NCI-H2196 (cell line): Measurements from ENCODE around the gene RBM18.

ENCODE experiments used
- DNase-seq: peaks from one replicate; lab custom pipeline; 2025; ENCODE audit not compliant: unreplicated experiment; lab: John Stamatoyannopoulos, UW

The RBM18 gene

GRCh38 chr9:122264360-122265148 lies at the start of gene RBM18, which contains the start of gene MRRF:
RBM18 (minus strand) TSS chr9:122264840; CDS start chr9:122261492, 3,348 bp downstream.
MRRF (plus strand) TSS chr9:122264882; CDS start chr9:122270892, 6,010 bp downstream.
- DNase-seq = peak; percentile 90

- peak; percentile 7 for DNase-seq
Observed at GRCh38 chr9:122314165-122314564, 49.5 kb upstream of the RBM18 start.

GRCh38 chr9:122309861-122310260 lies 45.2 kb upstream of the RBM18 start:
- no peak for DNase-seq

- no peak for DNase-seq
Observed at GRCh38 chr9:122307925-122308324, 43.3 kb upstream of the RBM18 start.

GRCh38 chr9:122307061-122307460 lies 42.4 kb upstream of the RBM18 start:
- DNase-seq = no peak

GRCh38 chr9:122302237-122303093 lies 37.8 kb upstream of the RBM18 start:
- no peak for DNase-seq

- DNase-seq = no peak
Observed at GRCh38 chr9:122297512-122297911, 32.9 kb upstream of the RBM18 start.

- no peak for DNase-seq
Observed at GRCh38 chr9:122294531-122294930, 29.9 kb upstream of the RBM18 start.

GRCh38 chr9:122291458-122291857 lies 26.8 kb upstream of the RBM18 start:
- no peak for DNase-seq

GRCh38 chr9:122287214-122287720 lies 22.6 kb upstream of the RBM18 start:
- no peak for DNase-seq

- DNase-seq = no peak
Observed at GRCh38 chr9:122286764-122287163, 22.1 kb upstream of the RBM18 start.

GRCh38 chr9:122281368-122281767 lies 16.7 kb upstream of the RBM18 start:
- DNase-seq = no peak

- no peak for DNase-seq
Observed at GRCh38 chr9:122277285-122277897, 12.8 kb upstream of the RBM18 start.

- no peak for DNase-seq
Observed at GRCh38 chr9:122276096-122276495, 11.5 kb upstream of the RBM18 start.

- DNase-seq = no peak
Observed at GRCh38 chr9:122274055-122274454, 9.4 kb upstream of the RBM18 start.

GRCh38 chr9:122268041-122268814 lies 3.6 kb upstream of the RBM18 start:
- no peak for DNase-seq

GRCh38 chr9:122265149-122265915 lies 692 bp upstream of the RBM18 start:
- DNase-seq = peak; percentile 52

- no peak for DNase-seq
Observed at GRCh38 chr9:122263699-122264349, 816 bp downstream of the RBM18 start.

- DNase-seq = no peak
Observed at GRCh38 chr9:122262073-122262472, 2.6 kb downstream of the RBM18 start.
